Caco-2 (cell line): ENCODE measurements around the gene RSF1. TPM values are rescaled to one million over a fixed set of nuclear protein-coding genes. Genes with fewer than 3 reads are reported as not detected.
"Not testable (repeated sequence)": the region's sequence is repeated elsewhere in the genome, so short reads cannot be mapped to it uniquely, and the experiment has no call there.

Experiments used
- BruUV-seq: library from RNA; stranded (reverse); fragments of 400-500 nt; replicated peaks from 2 replicates; lab custom pipeline; 2021; lab: Mats Ljungman, UMichigan
- CTCF ChIA-PET: fragments of 300-600 bp; sonication (Branson Sonifier 250); formaldehyde crosslinking; loops from one replicate; lab custom pipeline; 2022; ENCODE audit warnings: antibody characterized with exemption; lab: Charles Lee
- POLR2A ChIA-PET: fragments of 300-600 bp; sonication (Branson Sonifier 250); formaldehyde crosslinking; loops from one replicate; lab custom pipeline; 2022; ENCODE audit warnings: antibody characterized with exemption; lab: Charles Lee
- DNase-seq, 2 experiments: peaks; one replicate each; pipeline versions ENCODE4 v3.0.0 to v3.0.0-alpha.2; 2020 to 2022
- H3K27me3 ChIP-seq: replicated peaks from 2 replicates; pipeline ENCODE4 v1.6.0; 2011; ENCODE audit warnings: low read length; ENCODE audit not compliant: control insufficient read depth, insufficient read depth
- H3K36me3 ChIP-seq: 2 replicates; pipeline ENCODE4 v1.5.1; 2011; ENCODE audit warnings: low read length; ENCODE audit not compliant: control insufficient read depth, insufficient read depth
- H3K4me1 ChIP-seq: fragments of 250-450 bp; sonication (Bioruptor Pico); 2 replicates; pipeline ENCODE4 v1.5.1; 2020; ENCODE audit warnings: mild to moderate bottlenecking
- H3K4me3 ChIP-seq: 2 replicates; pipeline ENCODE4 v1.5.1; 2011; ENCODE audit warnings: low read depth, mild to moderate bottlenecking, control low read depth, low read length
- H3K9me3 ChIP-seq: fragments of 250-450 bp; sonication (Bioruptor Pico); 2 replicates; pipeline ENCODE4 v1.5.1; 2020; ENCODE audit warnings: mild to moderate bottlenecking, moderate library complexity
- H3K27ac Mint-ChIP-seq: one replicate; pipeline ENCODE4 v1.8.0; 2022; ENCODE audit warnings: mixed read lengths; ENCODE audit not compliant: unreplicated experiment
- H3K27me3 Mint-ChIP-seq: one replicate; pipeline ENCODE4 v1.8.0; 2022; ENCODE audit warnings: mixed read lengths; ENCODE audit not compliant: insufficient read depth, unreplicated experiment
- H3K36me3 Mint-ChIP-seq: one replicate; pipeline ENCODE4 v1.8.0; 2022; ENCODE audit warnings: mild to moderate bottlenecking, mixed read lengths; ENCODE audit not compliant: insufficient read depth, unreplicated experiment
- H3K4me1 Mint-ChIP-seq: one replicate; pipeline ENCODE4 v1.8.0; 2022; ENCODE audit warnings: low read depth, mixed read lengths; ENCODE audit not compliant: unreplicated experiment
- H3K4me3 Mint-ChIP-seq: one replicate; pipeline ENCODE4 v1.8.0; 2022; ENCODE audit warnings: mild to moderate bottlenecking, moderate library complexity, mixed read lengths; ENCODE audit not compliant: unreplicated experiment
- H3K9me3 Mint-ChIP-seq: one replicate; pipeline ENCODE4 v1.8.0; 2022; ENCODE audit warnings: mixed read lengths; ENCODE audit not compliant: unreplicated experiment
- CTCF ChIP-seq, 2 experiments: fragments of 200-600 bp in 1 of 2; IDR thresholded peaks; 1 replicate in 1 of 2; 2 replicates in 1 of 2; pipeline versions ENCODE4 v1.5.1 to v1.8.0; 2011 to 2022; ENCODE audit warnings: antibody characterized with exemption in 1 of 2, control low read depth in 1 of 2, inconsistent platforms in 1 of 2, low read depth in 1 of 2, low read length in 1 of 2, mild to moderate bottlenecking in 1 of 2, moderate library complexity in 1 of 2; ENCODE audit not compliant: insufficient read depth in 1 of 2, severe bottlenecking in 1 of 2, unreplicated experiment in 1 of 2
- intact Hi-C: fragments of 100-400 bp; cut with micrococcal nuclease; formaldehyde crosslinking; loops from one replicate; pipeline ENCODE4 v1.10.0; 2022; ENCODE audit not compliant: unreplicated experiment
- total RNA-seq: library from RNA; stranded (reverse); gene quantifications from 2 replicates; pipeline ENCODE4 v1.2.3, GENCODE V29; 2022

RSF1 gene
- total RNA-seq, 1 experiment from 2014 or later = 121 TPM

GRCh38 chr11:77833302-77833701 is 12.8 kb upstream of the RSF1 start:
- no peak for TF ChIP-seq CTCF (IDR thresholded peaks at IDR 0.05; ENCODE audit: insufficient read depth in 1 of 2, low read depth in 1 of 2, low read length in 1 of 2, severe bottlenecking in 1 of 2, unreplicated experiment in 1 of 2)
- Mint-ChIP-seq H3K4me3 (no peak overlapping the region), H3K27ac (no peak overlapping the region), H3K4me1 (no peaks in the 10 kb centered on the region), H3K9me3 (peaks cover 19% of the 10 kb centered on the region), H3K36me3 (peaks cover 6% of the 10 kb centered on the region), H3K27me3 (no peaks in the 10 kb centered on the region)
- no peak overlapping the region for H3K4me3 ChIP-seq
- intact Hi-C loops = no loop called here
- no TSS peak for BruUV-seq
- CTCF ChIA-PET = no interaction called here
- POLR2A ChIA-PET = no interaction called here
- H3K9me3 ChIP-seq = peaks cover 12% of the 10 kb centered on the region
- no peaks in the 10 kb centered on the region for H3K36me3 ChIP-seq
- no peaks in the 10 kb centered on the region for H3K4me1 ChIP-seq
- DNase-seq = no peak
- H3K27me3 ChIP-seq = no peaks in the 10 kb centered on the region

- no peak for TF ChIP-seq CTCF (IDR thresholded peaks at IDR 0.05; ENCODE audit: insufficient read depth in 1 of 2, low read depth in 1 of 2, low read length in 1 of 2, severe bottlenecking in 1 of 2, unreplicated experiment in 1 of 2)
- H3K4me3 Mint-ChIP-seq = no peak overlapping the region
- H3K36me3 Mint-ChIP-seq = peaks cover 12% of the 10 kb centered on the region
- H3K4me3 ChIP-seq = no peak overlapping the region
- H3K27me3 ChIP-seq = no peaks in the 10 kb centered on the region
- no peak overlapping the region for H3K27ac Mint-ChIP-seq
- intact Hi-C loops = no loop called here
- no peaks in the 10 kb centered on the region for H3K27me3 Mint-ChIP-seq
- ChIA-PET CTCF (no interaction called here), POLR2A (no interaction called here)
- BruUV-seq = no TSS peak
- H3K4me1 Mint-ChIP-seq = peaks cover 3% of the 10 kb centered on the region
- no peak for DNase-seq
- no peaks in the 10 kb centered on the region for H3K36me3 ChIP-seq
- peaks cover 8% of the 10 kb centered on the region for H3K4me1 ChIP-seq
- H3K9me3 Mint-ChIP-seq = peaks cover 10% of the 10 kb centered on the region
- peaks cover 15% of the 10 kb centered on the region for H3K9me3 ChIP-seq
These were observed 8.4 kb upstream of the RSF1 start for GRCh38 chr11:77828926-77829325.

GRCh38 chr11:77823775-77824174 is 3.3 kb upstream of the RSF1 start:
- intact Hi-C loops = loop anchor here (5.0 kb wide), 3 partner anchors 116 to 269 kb away; no protein-coding TSS in a partner anchor
- ChIA-PET POLR2A (interaction anchor here (0.6 to 1.4 kb wide), 3 partner anchors 50 to 171 kb away, joined by 5 to 10 read pairs (median 8); partner anchors contain the start of gene INTS4), CTCF (interaction anchor here (1.0 kb wide), 1 partner anchor 176 kb away, joined by 4 read pairs; no protein-coding TSS in a partner anchor)
- Histone ChIP-seq H3K9me3 (peaks cover 4% of the 10 kb centered on the region; the same call in 1 of the 2 replicates), H3K36me3 (no peaks in the 10 kb centered on the region), H3K27me3 (no peaks in the 10 kb centered on the region), H3K4me3 (no peak overlapping the region), H3K4me1 (peaks cover 25% of the 10 kb centered on the region)
- TSS peak; percentile 1 for BruUV-seq
- DNase-seq = no peak
- Mint-ChIP-seq H3K4me1 (peaks cover 6% of the 10 kb centered on the region), H3K4me3 (peak overlapping the region; percentile 28), H3K36me3 (peaks cover 35% of the 10 kb centered on the region), H3K27ac (no peak overlapping the region), H3K9me3 (no peaks in the 10 kb centered on the region), H3K27me3 (no peaks in the 10 kb centered on the region)
- no peak for TF ChIP-seq CTCF (IDR thresholded peaks at IDR 0.05; ENCODE audit: insufficient read depth in 1 of 2, low read depth in 1 of 2, low read length in 1 of 2, severe bottlenecking in 1 of 2, unreplicated experiment in 1 of 2)

- H3K4me1 Mint-ChIP-seq, H3K27me3 ChIP-seq, H3K9me3 ChIP-seq, H3K36me3 ChIP-seq, H3K27me3 Mint-ChIP-seq, BruUV-seq, H3K9me3 Mint-ChIP-seq, DNase-seq: not testable (repeated sequence)
- Mint-ChIP-seq H3K4me3 (peak overlapping the region; percentile 84), H3K36me3 (peaks cover 33% of the 10 kb centered on the region), H3K27ac (peak overlapping the region; percentile 77)
- H3K4me1 ChIP-seq = peaks cover 36% of the 10 kb centered on the region
- ChIA-PET POLR2A (interaction anchor here (0.7 to 1.0 kb wide), 2 partner anchors 21 to 172 kb away, joined by 3 to 12 read pairs; partner anchors contain the start of gene INTS4), CTCF (interaction anchor here (0.6 kb wide), 1 partner anchor 116 kb away, joined by 4 read pairs; no protein-coding TSS in a partner anchor)
- intact Hi-C loops = loop anchor here (5.0 kb wide), 3 partner anchors 115 to 270 kb away; no protein-coding TSS in a partner anchor
- H3K4me3 ChIP-seq = peak overlapping the region; percentile 100
These were observed 1.6 kb upstream of the RSF1 start for GRCh38 chr11:77822126-77822525.
